ENCODE measurements around the gene CIB4. TPM values are rescaled to one million over a fixed set of nuclear protein-coding genes. Genes with fewer than 3 reads are reported as not detected.

Gene CIB4
- total RNA-seq, 1 experiment from 2014 or later = not detected

GRCh38 chr2:26598336-26598995, 42.7 kb downstream of the CIB4 start:
- H2AFZ ChIP-seq = no peak overlapping the region
- TF ChIP-seq, protein P1, sequence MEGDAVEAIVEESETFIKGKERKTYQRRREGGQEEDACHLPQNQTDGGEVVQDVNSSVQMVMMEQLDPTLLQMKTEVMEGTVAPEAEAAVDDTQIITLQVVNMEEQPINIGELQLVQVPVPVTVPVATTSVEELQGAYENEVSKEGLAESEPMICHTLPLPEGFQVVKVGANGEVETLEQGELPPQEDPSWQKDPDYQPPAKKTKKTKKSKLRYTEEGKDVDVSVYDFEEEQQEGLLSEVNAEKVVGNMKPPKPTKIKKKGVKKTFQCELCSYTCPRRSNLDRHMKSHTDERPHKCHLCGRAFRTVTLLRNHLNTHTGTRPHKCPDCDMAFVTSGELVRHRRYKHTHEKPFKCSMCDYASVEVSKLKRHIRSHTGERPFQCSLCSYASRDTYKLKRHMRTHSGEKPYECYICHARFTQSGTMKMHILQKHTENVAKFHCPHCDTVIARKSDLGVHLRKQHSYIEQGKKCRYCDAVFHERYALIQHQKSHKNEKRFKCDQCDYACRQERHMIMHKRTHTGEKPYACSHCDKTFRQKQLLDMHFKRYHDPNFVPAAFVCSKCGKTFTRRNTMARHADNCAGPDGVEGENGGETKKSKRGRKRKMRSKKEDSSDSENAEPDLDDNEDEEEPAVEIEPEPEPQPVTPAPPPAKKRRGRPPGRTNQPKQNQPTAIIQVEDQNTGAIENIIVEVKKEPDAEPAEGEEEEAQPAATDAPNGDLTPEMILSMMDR (conservative IDR thresholded peaks at IDR 0.05) = no peak
- no peak for TF ChIP-seq EZH2 (IDR thresholded peaks at IDR 0.05; ENCODE audit: low read depth)
- no peaks in the 10 kb centered on the region for H3K9me2 ChIP-seq (ENCODE audit: insufficient read depth)
- no peaks in the 10 kb centered on the region for H3K9me3 ChIP-seq (ENCODE audit: insufficient read depth, low read depth)
- no peaks in the 10 kb centered on the region for H3K79me2 ChIP-seq (ENCODE audit: low read depth)
- POLR2A ChIA-PET (ENCODE audit: unreplicated experiment) = no interaction called here
- H3K36me3 ChIP-seq (ENCODE audit: low read depth) = no peaks in the 10 kb centered on the region
- H3K4me3 ChIP-seq = no peak overlapping the region
- DNase-seq = no peak
- H3K27ac ChIP-seq = no peak overlapping the region
- CTCF ChIA-PET = no interaction called here
- intact Hi-C loops (cut with micrococcal nuclease; ENCODE audit: unreplicated experiment) = no loop called here
- H4K20me1 ChIP-seq (ENCODE audit: insufficient read depth) = no peaks in the 10 kb centered on the region
- no peaks in the 10 kb centered on the region for H3F3A ChIP-seq (ENCODE audit: insufficient read depth, low read depth)
- BruUV-seq (replicated peaks) = no TSS peak
- peaks cover 19% of the 10 kb centered on the region for H3K27me3 ChIP-seq (ENCODE audit: insufficient read depth, low read depth)
- H3K4me2 ChIP-seq = no peak overlapping the region
- no peaks in the 10 kb centered on the region for H3K4me1 ChIP-seq (replicated peaks; ENCODE audit: insufficient read depth)

DNA sequence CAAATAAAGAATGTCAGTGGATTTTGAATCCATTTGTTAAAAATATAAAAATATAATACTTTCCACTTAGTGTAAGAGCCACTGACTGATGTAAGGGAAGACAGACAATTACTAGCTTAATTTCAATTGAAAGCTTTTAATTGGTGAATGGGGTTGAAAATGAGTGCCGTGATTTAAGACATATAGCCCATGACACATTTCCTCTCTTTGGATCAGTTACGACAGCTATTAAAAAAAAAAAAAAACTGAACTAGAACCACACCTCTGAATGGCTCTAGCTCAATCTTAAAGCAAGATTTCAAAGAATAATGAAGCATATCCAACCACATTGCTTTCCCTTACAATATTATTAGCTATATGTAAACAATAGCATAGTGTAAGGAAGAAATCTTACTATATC, 44.0 kb downstream of the CIB4 start:
- TF ChIP-seq EZH2 (IDR thresholded peaks at IDR 0.05; ENCODE audit: low read depth) = no peak
- TF ChIP-seq, protein P1 (conservative IDR thresholded peaks at IDR 0.05) = no peak
- intact Hi-C loops (cut with micrococcal nuclease; ENCODE audit: unreplicated experiment) = no loop called here
- Histone ChIP-seq H3K27ac (no peak overlapping the region), H3K4me2 (no peak overlapping the region), H3K9me2 (ENCODE audit: insufficient read depth) (no peaks in the 10 kb centered on the region), H3K4me3 (no peak overlapping the region), H3F3A (ENCODE audit: insufficient read depth, low read depth) (no peaks in the 10 kb centered on the region), H3K79me2 (ENCODE audit: low read depth) (no peaks in the 10 kb centered on the region), H2AFZ (no peak overlapping the region), H3K27me3 (ENCODE audit: insufficient read depth, low read depth) (peaks cover 28% of the 10 kb centered on the region), H3K4me1 (replicated peaks; ENCODE audit: insufficient read depth) (no peaks in the 10 kb centered on the region), H3K9me3 (ENCODE audit: insufficient read depth, low read depth) (no peaks in the 10 kb centered on the region), H4K20me1 (ENCODE audit: insufficient read depth) (no peaks in the 10 kb centered on the region), H3K36me3 (ENCODE audit: low read depth) (no peaks in the 10 kb centered on the region)
- ChIA-PET CTCF (interaction anchor here (0.6 to 0.8 kb wide), 3 partner anchors 8 to 61 kb away, joined by 3 to 7 read pairs (median 4); no protein-coding TSS in a partner anchor), POLR2A (ENCODE audit: unreplicated experiment) (interaction anchor here (0.6 to 0.7 kb wide), 2 partner anchors 103 to 820 kb away, joined by 3 to 7 read pairs; no protein-coding TSS in a partner anchor)
- BruUV-seq (replicated peaks) = no TSS peak
- DNase-seq = no peak

- DNase-seq = no peak
- Histone ChIP-seq H3K27me3 (ENCODE audit: insufficient read depth, low read depth) (peaks cover 42% of the 10 kb centered on the region), H3K9me2 (ENCODE audit: insufficient read depth) (no peaks in the 10 kb centered on the region), H3K4me2 (no peak overlapping the region), H4K20me1 (ENCODE audit: insufficient read depth) (no peaks in the 10 kb centered on the region), H3K4me1 (replicated peaks; ENCODE audit: insufficient read depth) (no peaks in the 10 kb centered on the region), H3K9me3 (ENCODE audit: insufficient read depth, low read depth) (no peaks in the 10 kb centered on the region), H3K36me3 (ENCODE audit: low read depth) (no peaks in the 10 kb centered on the region), H2AFZ (no peak overlapping the region), H3K79me2 (ENCODE audit: low read depth) (no peaks in the 10 kb centered on the region), H3K27ac (no peak overlapping the region), H3K4me3 (no peak overlapping the region), H3F3A (ENCODE audit: insufficient read depth, low read depth) (no peaks in the 10 kb centered on the region)
- no TSS peak for BruUV-seq (replicated peaks)
- POLR2A ChIA-PET (ENCODE audit: unreplicated experiment) = no interaction called here
- TF ChIP-seq, protein P1 (conservative IDR thresholded peaks at IDR 0.05) = no peak
- no peak for TF ChIP-seq EZH2 (IDR thresholded peaks at IDR 0.05; ENCODE audit: low read depth)
- CTCF ChIA-PET = no interaction called here
- intact Hi-C loops (cut with micrococcal nuclease; ENCODE audit: unreplicated experiment) = no loop called here
Observed at GRCh38 chr2:26595146-26595545, 46.0 kb downstream of the CIB4 start.

Data from PC-9 (cell line).